Muscle of back (tissue), 13 donors: ENCODE data around the gene ADRB1. TPM values are rescaled to one million over a fixed set of nuclear protein-coding genes. Genes with fewer than 3 reads are reported as not detected.

Experiments
- DNase-seq, 3 donors: peaks; one replicate each; pipeline versions ENCODE4 v3.0.0 to v3.0.0-alpha.2; 2013
- long read RNA-seq, 9 donors: transcript quantifications; one replicate each; lab custom pipeline, GENCODE V29; 2026
- polyA plus RNA-seq, 10 donors: library from polyadenylated mRNA; unstranded; fragments of 120-200 nt; gene quantifications; one replicate each; pipeline ENCODE4 v1.2.1, GENCODE V29; 2013; ENCODE audit not compliant: insufficient read length in 10 of 10

Gene ADRB1
- polyA plus RNA-seq: under 1 TPM in 8 of 10 donors, not detected in 2; 0.07 to 0.48 (median 0.22) TPM
- long read RNA-seq, donor 1: 0 reads
- long read RNA-seq, donor 2: 0 reads
- long read RNA-seq, donor 3, partial matches to known transcripts: 0 of 1 reads
- long read RNA-seq, donor 3, other reads (novel, unspliced or antisense): 0 of 1 reads
- long read RNA-seq, donor 4: 0 reads
- long read RNA-seq, donor 5: 0 reads
- long read RNA-seq, donor 6: 0 reads
- long read RNA-seq, donor 7: 0 reads
- long read RNA-seq, donor 8, partial matches to known transcripts: 0 of 2 reads
- long read RNA-seq, donor 8, other reads (novel, unspliced or antisense): 0 of 2 reads
- long read RNA-seq, donor 9: 0 reads

GRCh38 chr10:114043532-114044246, at the start of gene ADRB1:
Gene ADRB1 (plus strand): TSS chr10:114043866. CDS start chr10:114044133, 267 bp downstream.
- DNase-seq: peak; percentile 37 to 75 (median 69)

- no peak for DNase-seq
Observed at GRCh38 chr10:113995201-113995600, 48.5 kb upstream of the ADRB1 start.

GRCh38 chr10:113997428-113997827, 46.2 kb upstream of the ADRB1 start:
- peak; percentile 4 to 49 (median 15) for DNase-seq

- no peak for DNase-seq
Observed at GRCh38 chr10:113999531-113999930, 44.1 kb upstream of the ADRB1 start.

GRCh38 chr10:114000457-114001010, 43.1 kb upstream of the ADRB1 start:
- DNase-seq: no peak

- DNase-seq: no peak
Observed at GRCh38 chr10:114002422-114002821, 41.2 kb upstream of the ADRB1 start.

GRCh38 chr10:114003161-114003941, 40.3 kb upstream of the ADRB1 start:
- no peak for DNase-seq

GRCh38 chr10:114009281-114009996, 34.2 kb upstream of the ADRB1 start:
- DNase-seq: no peak

- no peak for DNase-seq
Observed at GRCh38 chr10:114010316-114010715, 33.4 kb upstream of the ADRB1 start.

- no peak for DNase-seq
Observed at GRCh38 chr10:114012650-114013049, 31.0 kb upstream of the ADRB1 start.

- no peak for DNase-seq
Observed at GRCh38 chr10:114015708-114016107, 28.0 kb upstream of the ADRB1 start.

GRCh38 chr10:114017271-114017670, 26.4 kb upstream of the ADRB1 start:
- DNase-seq: peak in 1 of 3 donors; percentile 13

GRCh38 chr10:114017873-114018272, 25.8 kb upstream of the ADRB1 start:
- no peak for DNase-seq

GRCh38 chr10:114019226-114019625, 24.4 kb upstream of the ADRB1 start:
- DNase-seq: no peak

- peak in 2 of 3 donors; percentile 62 to 79 for DNase-seq
Observed at GRCh38 chr10:114021154-114021553, 22.5 kb upstream of the ADRB1 start.

- peak; percentile 81 to 94 (median 88) for DNase-seq
Observed at GRCh38 chr10:114021717-114022680, 21.7 kb upstream of the ADRB1 start.

- DNase-seq: peak; percentile 54 to 78 (median 55)
Observed at GRCh38 chr10:114022766-114023597, 20.7 kb upstream of the ADRB1 start.

GRCh38 chr10:114024876-114025610, 18.6 kb upstream of the ADRB1 start:
- DNase-seq: peak in 1 of 3 donors; percentile 23
